Activated CD8-positive, alpha-beta memory T cell treated with anti-CD3 and anti-CD28 coated beads for 1 hour (primary cell): ENCODE data around the gene SLC6A7.

Source experiments
- DNase-seq, 2 donors: peaks; one replicate each; pipeline ENCODE4 v3.0.0-alpha.2; 2020; ENCODE audit warnings: low read depth in 1 of 2; ENCODE audit errors: extremely low read depth in 1 of 2

Gene SLC6A7

GRCh38 chr5:150189326-150189725 is 536 bp upstream of the SLC6A7 start:
- DNase-seq, result no peak

- DNase-seq, result no peak
Observed at GRCh38 chr5:150190503-150190979, 679 bp downstream of the SLC6A7 start.

DNA sequence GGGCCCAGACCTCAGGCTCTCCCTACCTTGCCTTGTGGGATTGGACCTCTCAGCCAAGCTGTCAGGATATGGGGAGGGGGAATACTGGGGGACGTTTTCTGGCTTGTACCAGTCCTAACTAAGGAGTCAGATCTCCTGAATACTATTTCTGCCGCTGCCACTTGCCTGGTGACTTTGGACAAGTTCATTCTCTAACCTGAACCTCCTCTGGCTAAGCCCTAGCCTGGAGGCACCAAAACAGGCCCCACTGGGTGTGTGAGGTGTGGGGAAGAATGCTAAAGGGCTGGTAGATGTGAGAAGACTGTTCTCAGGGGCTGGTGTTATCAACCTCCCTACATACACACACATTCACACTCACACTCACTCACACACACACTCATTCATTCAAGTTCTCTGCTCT is 1.1 kb downstream of the SLC6A7 start:
- no peak for DNase-seq

DNA sequence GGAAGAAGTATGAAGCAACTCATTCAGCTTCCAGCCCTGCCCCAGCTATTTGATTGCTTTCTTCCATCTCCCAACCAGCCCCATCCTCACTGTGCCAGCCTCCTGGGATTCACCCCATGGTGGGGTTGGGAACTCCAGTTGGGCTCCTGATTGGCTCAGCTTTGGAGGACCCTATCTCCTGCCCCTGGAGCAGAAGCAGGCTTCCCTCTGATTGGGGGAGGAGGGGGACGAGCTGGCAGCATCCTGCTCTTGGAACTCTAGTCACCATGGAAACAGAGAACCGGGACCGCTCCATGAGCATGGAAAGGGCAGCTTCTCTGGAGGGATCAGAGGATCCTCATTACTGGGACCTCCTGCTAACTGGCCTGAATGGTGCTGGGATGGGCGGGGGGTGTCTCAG is 2.6 kb downstream of the SLC6A7 start:
- DNase-seq, result no peak

DNA sequence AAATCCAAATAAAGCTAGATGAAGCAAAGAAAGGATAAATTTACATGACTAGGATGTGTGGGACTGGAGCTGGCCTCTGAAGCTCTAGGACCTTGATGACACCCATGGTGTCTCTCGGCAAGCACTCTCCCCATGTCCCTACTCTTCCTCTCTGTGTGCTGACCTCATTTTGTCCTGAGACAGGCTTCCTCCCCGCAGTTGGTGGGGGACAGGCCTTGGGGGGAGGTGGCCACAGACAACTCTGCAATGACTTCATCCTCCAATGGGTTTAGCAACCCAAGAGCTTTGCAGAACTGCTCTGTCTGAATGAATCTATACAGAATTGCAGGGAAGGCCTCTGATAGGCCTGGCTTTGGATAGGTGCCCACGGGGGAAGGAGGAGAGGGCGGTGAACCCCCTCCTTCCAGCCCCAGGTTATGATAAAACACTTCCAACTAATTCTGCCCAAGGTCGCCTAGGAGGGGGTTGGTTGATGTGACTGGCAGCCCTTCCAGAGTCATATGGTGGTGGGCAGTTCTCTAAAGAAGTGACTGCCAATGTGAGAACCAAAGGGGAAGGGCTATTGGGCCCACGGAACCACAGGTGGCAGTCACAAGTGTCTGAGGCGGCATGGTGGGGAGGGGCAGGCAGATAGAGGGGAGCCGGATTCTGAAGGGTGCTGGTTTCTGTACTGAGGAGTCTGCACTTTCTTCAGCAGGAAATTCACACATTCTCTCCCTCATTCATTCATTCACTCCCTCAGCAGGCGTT is 6.0 kb downstream of the SLC6A7 start:
- no peak for DNase-seq

- no peak for DNase-seq
Observed at GRCh38 chr5:150196514-150196913, 6.7 kb downstream of the SLC6A7 start.

- no peak for DNase-seq
Observed at GRCh38 chr5:150196986-150197385, 7.1 kb downstream of the SLC6A7 start.

DNA sequence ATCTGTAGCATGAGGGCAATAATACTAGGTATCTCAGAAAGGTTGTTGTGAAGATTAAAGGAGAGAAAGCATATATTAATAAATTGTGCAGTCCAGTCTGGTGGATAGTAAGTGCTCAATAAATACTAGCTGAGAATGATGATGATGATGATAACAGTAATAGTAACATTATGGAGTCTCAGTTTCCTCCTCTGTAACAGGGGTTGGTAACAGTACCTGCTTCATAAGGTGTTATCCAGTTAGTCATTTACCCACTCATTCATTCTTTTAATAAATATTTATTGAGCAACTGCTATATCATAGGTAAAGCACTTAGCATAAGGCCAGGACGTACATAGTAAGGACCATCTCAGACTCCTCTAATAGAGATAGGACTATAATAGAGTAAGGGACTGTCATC is 7.6 kb downstream of the SLC6A7 start:
- no peak for DNase-seq

DNA sequence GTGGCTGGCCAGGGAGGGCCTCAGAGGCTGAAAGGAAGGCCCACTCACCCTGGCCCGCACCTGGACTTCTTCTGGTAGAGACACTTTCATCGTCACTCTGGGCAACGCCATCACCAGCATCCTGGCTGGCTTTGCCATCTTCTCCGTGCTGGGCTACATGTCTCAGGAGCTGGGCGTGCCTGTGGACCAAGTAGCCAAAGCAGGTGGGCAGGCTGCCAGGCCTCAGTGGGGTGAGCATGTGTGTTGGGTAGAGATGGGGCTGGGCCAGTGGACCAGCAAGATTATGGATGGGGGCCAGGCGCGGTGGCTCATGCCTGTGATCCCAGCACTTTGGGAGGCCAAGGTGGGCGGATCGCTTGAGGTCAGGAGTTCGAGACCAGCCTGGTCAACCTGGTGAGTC is 12.6 kb downstream of the SLC6A7 start:
- no peak for DNase-seq

GRCh38 chr5:150203832-150204589 is 14.1 kb downstream of the SLC6A7 start:
- no peak for DNase-seq

DNA sequence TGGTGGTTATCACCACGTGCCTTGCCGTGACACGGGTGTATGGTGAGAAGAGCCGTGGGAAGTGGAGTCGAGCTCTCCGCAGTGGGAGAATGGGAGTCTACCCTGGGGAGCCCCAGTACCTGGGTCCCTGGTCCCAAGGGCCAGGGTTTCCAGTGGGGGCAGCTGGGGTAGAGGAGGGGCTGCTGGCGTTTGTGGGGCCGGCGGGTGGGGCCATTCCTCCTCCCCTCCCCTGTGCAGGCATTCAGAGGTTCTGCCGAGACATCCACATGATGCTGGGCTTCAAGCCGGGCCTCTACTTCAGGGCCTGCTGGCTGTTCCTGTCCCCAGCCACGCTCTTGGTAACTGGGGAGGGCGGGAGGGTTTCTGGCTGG is 14.7 kb downstream of the SLC6A7 start:
- DNase-seq, result no peak

- DNase-seq, result no peak
Observed at GRCh38 chr5:150206098-150206778, 16.4 kb downstream of the SLC6A7 start.

DNA sequence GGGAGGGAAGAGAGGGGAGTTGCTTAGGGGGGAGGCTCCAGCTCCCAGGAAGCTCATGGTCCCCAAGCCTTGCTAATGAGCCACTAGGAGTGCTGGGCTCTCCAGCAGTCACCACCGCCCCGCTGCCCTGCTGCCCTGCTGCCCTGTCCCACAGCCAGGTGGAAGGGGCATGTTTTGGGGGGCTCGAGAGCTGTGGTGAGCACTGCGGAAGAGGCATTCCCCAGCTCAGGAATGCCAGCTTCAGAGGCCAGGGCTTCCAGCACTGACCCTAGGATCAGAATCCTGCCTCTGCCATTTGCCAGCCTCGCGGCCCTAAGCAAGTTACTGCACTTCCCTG is 16.9 kb downstream of the SLC6A7 start:
- DNase-seq, result no peak

- no peak for DNase-seq
Observed at GRCh38 chr5:150208187-150209098, 18.6 kb downstream of the SLC6A7 start.

- DNase-seq, result no peak
Observed at GRCh38 chr5:150209099-150209635, 19.3 kb downstream of the SLC6A7 start.

- no peak for DNase-seq
Observed at GRCh38 chr5:150210644-150211043, 20.8 kb downstream of the SLC6A7 start.

- DNase-seq, result no peak
Observed at GRCh38 chr5:150211156-150212030, 21.5 kb downstream of the SLC6A7 start.

GRCh38 chr5:150213530-150213929 is 23.7 kb downstream of the SLC6A7 start:
- no peak for DNase-seq

- no peak for DNase-seq
Observed at GRCh38 chr5:150214289-150214688, 24.4 kb downstream of the SLC6A7 start.
